Mononuclear cell (primary cell): ENCODE measurements around the gene ARHGAP45. TPM values are rescaled to one million over a fixed set of nuclear protein-coding genes. Genes with fewer than 3 reads are reported as not detected.

ENCODE experiments used
- H3K27me3 ChIP-seq: 2 replicates; pipeline ENCODE4 v1.6.0; 2011; ENCODE audit warnings: low read length, control low read depth; ENCODE audit not compliant: insufficient read depth
- H3K4me1 ChIP-seq: 2 replicates; pipeline ENCODE4 v1.5.1; 2011; ENCODE audit warnings: mild to moderate bottlenecking, low read length, control low read depth; ENCODE audit not compliant: insufficient read depth
- H3K4me3 ChIP-seq: 2 replicates; pipeline ENCODE4 v1.5.1; 2011; ENCODE audit warnings: mild to moderate bottlenecking, low read length, moderate library complexity
- H3K9me3 ChIP-seq: 2 replicates; pipeline ENCODE4 v1.5.1; 2011; ENCODE audit warnings: low read depth, mild to moderate bottlenecking, control low read depth, low read length
- total RNA-seq: library from RNA; depleted of rRNA; stranded (reverse); fragments of >200 nt; gene quantifications from one replicate; pipeline ENCODE4 v1.2.3, GENCODE V29; 2012

The ARHGAP45 gene
- total RNA-seq, 1 donor, result 261 TPM

GRCh38 chr19:1047696-1048147, 19.2 kb upstream of the ARHGAP45 start:
- H3K4me3 ChIP-seq, result no peak overlapping the region
- no peaks in the 10 kb centered on the region for H3K27me3 ChIP-seq
- H3K4me1 ChIP-seq, result peaks cover 6% of the 10 kb centered on the region
- H3K9me3 ChIP-seq, result no peaks in the 10 kb centered on the region

- H3K4me1 ChIP-seq, result peaks cover 6% of the 10 kb centered on the region
- H3K4me3 ChIP-seq, result no peak overlapping the region
Observed at GRCh38 chr19:1049106-1049505, 17.9 kb upstream of the ARHGAP45 start.

GRCh38 chr19:1049800-1050199, 17.2 kb upstream of the ARHGAP45 start:
- Histone ChIP-seq H3K9me3 (no peaks in the 10 kb centered on the region), H3K4me1 (peaks cover 6% of the 10 kb centered on the region), H3K4me3 (no peak overlapping the region), H3K27me3 (no peaks in the 10 kb centered on the region)

More at GRCh38 chr19:1049106-1049505, 17.9 kb upstream of the ARHGAP45 start:
- Histone ChIP-seq H3K27me3 (no peaks in the 10 kb centered on the region), H3K9me3 (no peaks in the 10 kb centered on the region)

GRCh38 chr19:1050989-1051788, 15.8 kb upstream of the ARHGAP45 start:
- Histone ChIP-seq H3K9me3 (no peaks in the 10 kb centered on the region), H3K4me3 (no peak overlapping the region), H3K4me1 (peaks cover 6% of the 10 kb centered on the region), H3K27me3 (no peaks in the 10 kb centered on the region)

- H3K4me1 ChIP-seq, result peaks cover 4% of the 10 kb centered on the region
- H3K27me3 ChIP-seq, result no peaks in the 10 kb centered on the region
- H3K9me3 ChIP-seq, result no peaks in the 10 kb centered on the region
- no peak overlapping the region for H3K4me3 ChIP-seq
Observed at GRCh38 chr19:1051791-1052190, 15.2 kb upstream of the ARHGAP45 start.

- Histone ChIP-seq H3K27me3 (no peaks in the 10 kb centered on the region), H3K4me3 (no peak overlapping the region), H3K4me1 (no peaks in the 10 kb centered on the region), H3K9me3 (no peaks in the 10 kb centered on the region)
Observed at GRCh38 chr19:1052349-1052975, 14.5 kb upstream of the ARHGAP45 start.

- H3K27me3 ChIP-seq, result no peaks in the 10 kb centered on the region
- no peak overlapping the region for H3K4me3 ChIP-seq
- H3K4me1 ChIP-seq, result no peaks in the 10 kb centered on the region
- no peaks in the 10 kb centered on the region for H3K9me3 ChIP-seq
Observed at GRCh38 chr19:1053176-1054101, 13.5 kb upstream of the ARHGAP45 start.

GRCh38 chr19:1054102-1055027, 12.6 kb upstream of the ARHGAP45 start:
- H3K4me1 ChIP-seq, result no peaks in the 10 kb centered on the region
- H3K9me3 ChIP-seq, result no peaks in the 10 kb centered on the region
- H3K4me3 ChIP-seq, result no peak overlapping the region
- H3K27me3 ChIP-seq, result no peaks in the 10 kb centered on the region

GRCh38 chr19:1055028-1055425, 11.9 kb upstream of the ARHGAP45 start:
- Histone ChIP-seq H3K4me1 (no peaks in the 10 kb centered on the region), H3K9me3 (no peaks in the 10 kb centered on the region), H3K4me3 (no peak overlapping the region), H3K27me3 (no peaks in the 10 kb centered on the region)

GRCh38 chr19:1055886-1056620, 10.9 kb upstream of the ARHGAP45 start:
- H3K4me3 ChIP-seq, result no peak overlapping the region
- H3K27me3 ChIP-seq, result no peaks in the 10 kb centered on the region
- no peaks in the 10 kb centered on the region for H3K9me3 ChIP-seq
- no peaks in the 10 kb centered on the region for H3K4me1 ChIP-seq

- H3K9me3 ChIP-seq, result no peaks in the 10 kb centered on the region
- H3K4me3 ChIP-seq, result no peak overlapping the region
- no peaks in the 10 kb centered on the region for H3K4me1 ChIP-seq
- no peaks in the 10 kb centered on the region for H3K27me3 ChIP-seq
Observed at GRCh38 chr19:1057176-1057855, 9.7 kb upstream of the ARHGAP45 start.

GRCh38 chr19:1058112-1058511, 8.9 kb upstream of the ARHGAP45 start:
- Histone ChIP-seq H3K27me3 (no peaks in the 10 kb centered on the region), H3K4me1 (no peaks in the 10 kb centered on the region), H3K9me3 (no peaks in the 10 kb centered on the region), H3K4me3 (no peak overlapping the region)

GRCh38 chr19:1060689-1061088, 6.3 kb upstream of the ARHGAP45 start:
- Histone ChIP-seq H3K27me3 (no peaks in the 10 kb centered on the region), H3K4me1 (peaks cover 24% of the 10 kb centered on the region), H3K9me3 (no peaks in the 10 kb centered on the region), H3K4me3 (no peak overlapping the region)
